GM21526 (cell line): ENCODE measurements around the gene ATP6V0D1.
A peak's percentile ranks its signal among the peaks of the same experiment; 100 is the strongest.
"Not testable (repeated sequence)": the region's sequence is repeated elsewhere in the genome, so short reads cannot be mapped to it uniquely, and the experiment has no call there.

Experiments used
- ATAC-seq: cut with Tn5 transposase; IDR thresholded peaks from one replicate; pipeline ENCODE4 v1.9.1; 2021; ENCODE audit warnings: moderate library complexity; ENCODE audit not compliant: unreplicated experiment, low FRiP score

The ATP6V0D1 gene

GRCh38 chr16:67480833-67481560 lies at the start of gene ATP6V0D1:
TSS of gene ATP6V0D1 (minus strand) at chr16:67481157. CDS start at chr16:67481086, 71 bp downstream.
- ATAC-seq = peak; percentile 84

- ATAC-seq = no peak
Observed at GRCh38 chr16:67530013-67530939, 49.3 kb upstream of the ATP6V0D1 start.

GRCh38 chr16:67529582-67530012 lies 48.6 kb upstream of the ATP6V0D1 start:
- ATAC-seq = no peak

- ATAC-seq = no peak
Observed at GRCh38 chr16:67528870-67529581, 48.1 kb upstream of the ATP6V0D1 start.

- ATAC-seq = no peak
Observed at GRCh38 chr16:67528222-67528869, 47.4 kb upstream of the ATP6V0D1 start, which contains the start of gene RIPOR1. TSS of gene RIPOR1 (plus strand) at chr16:67528829. CDS start at chr16:67538447, 9,618 bp downstream.

- ATAC-seq = no peak
Observed at GRCh38 chr16:67526149-67526791, 45.3 kb upstream of the ATP6V0D1 start.

GRCh38 chr16:67525176-67525860 lies 44.4 kb upstream of the ATP6V0D1 start:
- ATAC-seq = no peak

GRCh38 chr16:67521095-67521804 lies 40.3 kb upstream of the ATP6V0D1 start:
- peak; percentile 62 for ATAC-seq

- ATAC-seq = no peak
Observed at GRCh38 chr16:67519242-67519641, 38.3 kb upstream of the ATP6V0D1 start.

- ATAC-seq = no peak
Observed at GRCh38 chr16:67518676-67519075, 37.7 kb upstream of the ATP6V0D1 start.

- ATAC-seq = no peak
Observed at GRCh38 chr16:67517661-67518423, 36.9 kb upstream of the ATP6V0D1 start.

- ATAC-seq = no peak
Observed at GRCh38 chr16:67517155-67517445, 36.1 kb upstream of the ATP6V0D1 start.

- no peak for ATAC-seq
Observed at GRCh38 chr16:67516296-67517154, 35.6 kb upstream of the ATP6V0D1 start.

- ATAC-seq = no peak
Observed at GRCh38 chr16:67514382-67514828, 33.4 kb upstream of the ATP6V0D1 start.

GRCh38 chr16:67513892-67514291 lies 32.9 kb upstream of the ATP6V0D1 start:
- ATAC-seq = not testable (repeated sequence)

GRCh38 chr16:67509016-67509415 lies 28.1 kb upstream of the ATP6V0D1 start:
- no peak for ATAC-seq

GRCh38 chr16:67506468-67506867 lies 25.5 kb upstream of the ATP6V0D1 start:
- ATAC-seq = no peak
